Neural progenitor cell (in vitro differentiated cells): ENCODE measurements around the gene PHKG2. TPM values are rescaled to one million over a fixed set of nuclear protein-coding genes. Genes with fewer than 3 reads are reported as not detected.

ENCODE experiments used
- DNase-seq: peaks from one replicate; pipeline ENCODE4 v3.0.0-alpha.2; 2016; ENCODE audit warnings: low spot score
- H2AFZ ChIP-seq: fragments of 200-600 bp; sonication (generic); replicated peaks from 2 replicates; pipeline ENCODE4 v1.6.1; 2016; ENCODE audit warnings: antibody characterized with exemption
- H3F3A ChIP-seq: fragments of 200-600 bp; sonication (generic); 2 replicates; pipeline ENCODE4 v1.6.1; 2016; ENCODE audit warnings: antibody characterized with exemption, low read depth
- H3K27ac ChIP-seq: fragments of 200-600 bp; sonication (generic); 2 replicates; pipeline ENCODE4 v1.5.1; 2016; ENCODE audit warnings: mild to moderate bottlenecking
- H3K27me3 ChIP-seq: fragments of 200-600 bp; sonication (generic); 2 replicates; pipeline ENCODE4 v1.6.1; 2016; ENCODE audit warnings: mild to moderate bottlenecking, moderate library complexity
- H3K36me3 ChIP-seq: fragments of 200-600 bp; sonication (generic); 2 replicates; pipeline ENCODE4 v1.5.1; 2016
- H3K4me1 ChIP-seq: fragments of 200-600 bp; sonication (generic); 2 replicates; pipeline ENCODE4 v1.6.1; 2016; ENCODE audit warnings: mixed run types
- H3K4me2 ChIP-seq: fragments of 200-600 bp; sonication (generic); 2 replicates; pipeline ENCODE4 v1.6.1; 2016
- H3K4me3 ChIP-seq: fragments of 200-600 bp; sonication (generic); 2 replicates; pipeline ENCODE4 v1.5.1; 2016
- H3K79me2 ChIP-seq: fragments of 200-600 bp; sonication (generic); 2 replicates; pipeline ENCODE4 v1.6.1; 2016; ENCODE audit warnings: low read depth
- H3K9ac ChIP-seq: fragments of 200-600 bp; sonication (generic); 2 replicates; pipeline ENCODE4 v1.6.1; 2016
- H3K9me3 ChIP-seq: fragments of 200-600 bp; sonication (generic); 2 replicates; pipeline ENCODE4 v1.5.1; 2016; ENCODE audit warnings: low read depth
- H4K20me1 ChIP-seq: fragments of 200-600 bp; sonication (generic); 2 replicates; pipeline ENCODE4 v1.6.1; 2016; ENCODE audit warnings: low read depth
- H3K27ac Mint-ChIP-seq: 3 replicates; pipeline ENCODE4 v1.8.0; 2021; ENCODE audit warnings: mixed read lengths
- H3K27me3 Mint-ChIP-seq: 2 replicates; pipeline ENCODE4 v1.8.0; 2022; ENCODE audit warnings: low read depth, mild to moderate bottlenecking, inconsistent platforms, moderate library complexity, mixed read lengths; ENCODE audit not compliant: insufficient read depth
- H3K36me3 Mint-ChIP-seq: 3 replicates; pipeline ENCODE4 v1.8.0; 2021; ENCODE audit warnings: mixed read lengths
- H3K4me1 Mint-ChIP-seq: 3 replicates; pipeline ENCODE4 v1.8.0; 2021; ENCODE audit warnings: mixed read lengths
- H3K4me3 Mint-ChIP-seq: 3 replicates; pipeline ENCODE4 v1.8.0; 2021; ENCODE audit warnings: mild to moderate bottlenecking, moderate library complexity, mixed read lengths
- H3K9me3 Mint-ChIP-seq: 3 replicates; pipeline ENCODE4 v1.8.0; 2020; ENCODE audit warnings: mixed read lengths
- EZH2 ChIP-seq: fragments of 200-600 bp; sonication (generic); IDR thresholded peaks from 2 replicates; pipeline ENCODE4 v1.6.1; 2017; ENCODE audit warnings: antibody characterized with exemption, mild to moderate bottlenecking, moderate library complexity
- EZH2phosphoT487 ChIP-seq: fragments of 200-600 bp; sonication (generic); IDR thresholded peaks from 2 replicates; pipeline ENCODE4 v1.6.1; 2017; ENCODE audit warnings: antibody characterized with exemption
- total RNA-seq: library from RNA; depleted of rRNA; stranded (reverse); fragments of >200 nt; gene quantifications from 2 replicates; pipeline ENCODE4 v1.2.3, GENCODE V29; 2015; ENCODE audit warnings: low replicate concordance
- TF ChIP-seq, protein P1 (sequence below): fragments of 200-600 bp; sonication (generic); IDR thresholded peaks from 2 replicates; pipeline ENCODE4 v1.5.1; 2017; ENCODE audit warnings: antibody characterized with exemption, mild to moderate bottlenecking

PHKG2 gene
- total RNA-seq, 1 donor from 2014 or later = 20.2 TPM

DNA sequence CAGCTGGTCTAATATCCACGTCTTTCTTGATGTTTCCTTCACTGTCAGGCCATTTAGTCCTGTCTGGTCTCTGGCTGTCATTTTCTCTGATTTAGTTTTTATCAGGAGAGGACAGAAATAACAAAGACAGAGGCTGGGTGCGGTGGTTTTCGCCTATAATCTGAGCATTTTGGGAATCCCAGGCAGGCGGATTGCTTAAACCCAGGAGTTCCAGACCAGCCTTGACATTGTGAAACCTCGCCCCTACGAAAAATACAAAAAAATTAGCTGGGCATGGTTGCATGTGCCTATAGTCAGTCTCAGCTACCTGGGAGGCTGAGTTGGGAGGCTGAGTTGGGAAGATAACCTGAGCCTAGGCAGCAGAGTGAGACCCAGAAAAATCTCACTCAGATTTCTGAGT lies 42.2 kb upstream of the PHKG2 start:
- Histone ChIP-seq H3K9ac (no peak overlapping the region), H3K27ac (no peak overlapping the region), H3K4me3 (no peak overlapping the region), H3K36me3 (peaks cover 28% of the 10 kb centered on the region), H3K4me1 (no peaks in the 10 kb centered on the region), H2AFZ (no peak overlapping the region), H3K4me2 (no peak overlapping the region), H4K20me1 (peaks cover 37% of the 10 kb centered on the region), H3K9me3 (no peaks in the 10 kb centered on the region), H3K79me2 (peaks cover 17% of the 10 kb centered on the region), H3F3A (no peaks in the 10 kb centered on the region), H3K27me3 (no peaks in the 10 kb centered on the region)
- H3K36me3 Mint-ChIP-seq = peaks cover 40% of the 10 kb centered on the region
- TF ChIP-seq, protein P1, sequence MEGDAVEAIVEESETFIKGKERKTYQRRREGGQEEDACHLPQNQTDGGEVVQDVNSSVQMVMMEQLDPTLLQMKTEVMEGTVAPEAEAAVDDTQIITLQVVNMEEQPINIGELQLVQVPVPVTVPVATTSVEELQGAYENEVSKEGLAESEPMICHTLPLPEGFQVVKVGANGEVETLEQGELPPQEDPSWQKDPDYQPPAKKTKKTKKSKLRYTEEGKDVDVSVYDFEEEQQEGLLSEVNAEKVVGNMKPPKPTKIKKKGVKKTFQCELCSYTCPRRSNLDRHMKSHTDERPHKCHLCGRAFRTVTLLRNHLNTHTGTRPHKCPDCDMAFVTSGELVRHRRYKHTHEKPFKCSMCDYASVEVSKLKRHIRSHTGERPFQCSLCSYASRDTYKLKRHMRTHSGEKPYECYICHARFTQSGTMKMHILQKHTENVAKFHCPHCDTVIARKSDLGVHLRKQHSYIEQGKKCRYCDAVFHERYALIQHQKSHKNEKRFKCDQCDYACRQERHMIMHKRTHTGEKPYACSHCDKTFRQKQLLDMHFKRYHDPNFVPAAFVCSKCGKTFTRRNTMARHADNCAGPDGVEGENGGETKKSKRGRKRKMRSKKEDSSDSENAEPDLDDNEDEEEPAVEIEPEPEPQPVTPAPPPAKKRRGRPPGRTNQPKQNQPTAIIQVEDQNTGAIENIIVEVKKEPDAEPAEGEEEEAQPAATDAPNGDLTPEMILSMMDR = no peak
- TF ChIP-seq EZH2phosphoT487 (no peak), EZH2 (no peak)
- H3K4me3 Mint-ChIP-seq = no peak overlapping the region
- no peaks in the 10 kb centered on the region for H3K4me1 Mint-ChIP-seq
- no peak overlapping the region for H3K27ac Mint-ChIP-seq
- no peak for DNase-seq
- H3K9me3 Mint-ChIP-seq = no peaks in the 10 kb centered on the region
- peaks cover 2% of the 10 kb centered on the region for H3K27me3 Mint-ChIP-seq

DNA sequence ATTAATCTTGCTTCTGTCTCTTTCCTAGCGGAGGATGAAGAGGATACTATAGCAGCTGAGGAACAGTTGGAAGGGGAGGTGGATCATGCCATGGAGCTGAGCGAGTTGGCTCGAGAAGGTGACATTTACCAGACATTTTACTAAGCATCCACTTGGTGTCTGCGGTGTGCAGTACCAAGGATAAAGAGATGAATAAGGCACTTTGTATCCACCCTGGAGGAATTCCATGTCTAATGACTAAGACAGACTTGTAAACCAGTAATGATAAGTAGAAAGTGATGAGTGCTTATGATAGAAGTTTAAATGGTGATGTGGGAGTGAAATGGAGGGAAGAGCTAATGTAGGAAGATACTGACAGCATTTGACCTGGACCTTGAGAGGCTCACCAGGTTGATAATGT lies 37.3 kb upstream of the PHKG2 start:
- H3K27ac Mint-ChIP-seq = no peak overlapping the region
- Histone ChIP-seq H3K27ac (no peak overlapping the region), H3K4me2 (no peak overlapping the region), H3K9ac (no peak overlapping the region), H3K4me1 (no peaks in the 10 kb centered on the region), H3K79me2 (no peaks in the 10 kb centered on the region), H2AFZ (no peak overlapping the region), H3K9me3 (no peaks in the 10 kb centered on the region), H3F3A (peaks cover 3% of the 10 kb centered on the region), H4K20me1 (peaks cover 24% of the 10 kb centered on the region), H3K4me3 (no peak overlapping the region), H3K36me3 (peaks cover 19% of the 10 kb centered on the region), H3K27me3 (no peaks in the 10 kb centered on the region)
- peaks cover 54% of the 10 kb centered on the region for H3K36me3 Mint-ChIP-seq
- DNase-seq = no peak
- H3K27me3 Mint-ChIP-seq = no peaks in the 10 kb centered on the region
- TF ChIP-seq, protein P1 = no peak
- TF ChIP-seq EZH2phosphoT487 = no peak
- no peak for TF ChIP-seq EZH2
- H3K4me1 Mint-ChIP-seq = no peaks in the 10 kb centered on the region
- H3K4me3 Mint-ChIP-seq = no peak overlapping the region
- H3K9me3 Mint-ChIP-seq = no peaks in the 10 kb centered on the region

- no peaks in the 10 kb centered on the region for H3K4me1 Mint-ChIP-seq
- H3K27ac Mint-ChIP-seq = no peak overlapping the region
- H3K4me1 ChIP-seq = no peaks in the 10 kb centered on the region
- no peaks in the 10 kb centered on the region for H3K27me3 ChIP-seq
- no peak overlapping the region for H2AFZ ChIP-seq
- peaks cover 3% of the 10 kb centered on the region for H3F3A ChIP-seq
- H3K27ac ChIP-seq = no peak overlapping the region
- no peaks in the 10 kb centered on the region for H3K27me3 Mint-ChIP-seq
- DNase-seq = no peak
- H4K20me1 ChIP-seq = peaks cover 17% of the 10 kb centered on the region
- H3K9me3 Mint-ChIP-seq = no peaks in the 10 kb centered on the region
- no peak overlapping the region for H3K4me2 ChIP-seq
- H3K79me2 ChIP-seq = peaks cover 2% of the 10 kb centered on the region
- no peak overlapping the region for H3K4me3 Mint-ChIP-seq
- peaks cover 60% of the 10 kb centered on the region for H3K36me3 Mint-ChIP-seq
- no peak overlapping the region for H3K4me3 ChIP-seq
- peaks cover 14% of the 10 kb centered on the region for H3K36me3 ChIP-seq
- H3K9me3 ChIP-seq = no peaks in the 10 kb centered on the region
- H3K9ac ChIP-seq = no peak overlapping the region
- TF ChIP-seq, protein P1 = no peak
- no peak for TF ChIP-seq EZH2
- TF ChIP-seq EZH2phosphoT487 = no peak
These were observed 36.5 kb upstream of the PHKG2 start for GRCh38 chr16:30711712-30712111.
